ELF-1 (cell line): Measurements from ENCODE around the gene ELOF1.
A peak's percentile ranks its signal among the peaks of the same experiment; 100 is the strongest.

ENCODE experiments used
- DNase-seq: peaks from one replicate; pipeline ENCODE4 v3.0.0-alpha.2; 2016; ENCODE audit warnings: low read depth, low spot score

The ELOF1 gene

GRCh38 chr19:11535792-11536595, 23.0 kb downstream of the ELOF1 start:
- DNase-seq: peak; percentile 98

- no peak for DNase-seq
Observed at GRCh38 chr19:11534948-11535347, 24.1 kb downstream of the ELOF1 start.

GRCh38 chr19:11534538-11534937, 24.5 kb downstream of the ELOF1 start:
- DNase-seq: no peak

- DNase-seq: peak; percentile 90
Observed at GRCh38 chr19:11530432-11530831, 28.6 kb downstream of the ELOF1 start.

GRCh38 chr19:11528551-11529341, 30.3 kb downstream of the ELOF1 start, which contains the start of gene ECSIT:
TSS of gene ECSIT (minus strand) at chr19:11529134. CDS start at chr19:11519170, 9,964 bp downstream.
- DNase-seq: peak; percentile 100

- no peak for DNase-seq
Observed at GRCh38 chr19:11519138-11519537, 39.9 kb downstream of the ELOF1 start.

GRCh38 chr19:11513946-11514345, 45.1 kb downstream of the ELOF1 start:
- no peak for DNase-seq

GRCh38 chr19:11510444-11510843, 48.6 kb downstream of the ELOF1 start:
- DNase-seq: no peak

- DNase-seq: peak; percentile 5
Observed at GRCh38 chr19:11507370-11508078, 51.5 kb downstream of the ELOF1 start.

- DNase-seq: peak; percentile 10
Observed at GRCh38 chr19:11506967-11507366, 52.1 kb downstream of the ELOF1 start.

GRCh38 chr19:11506101-11506555, 52.9 kb downstream of the ELOF1 start:
- no peak for DNase-seq

- DNase-seq: peak; percentile 96
Observed at GRCh38 chr19:11505504-11506100, 53.4 kb downstream of the ELOF1 start, which contains the start of gene ZNF653. TSS of gene ZNF653 (minus strand) at chr19:11505839. CDS start at chr19:11505786, 53 bp downstream.

GRCh38 chr19:11505032-11505503, 54.0 kb downstream of the ELOF1 start:
- peak; percentile 98 for DNase-seq

GRCh38 chr19:11504502-11505031, 54.5 kb downstream of the ELOF1 start:
- DNase-seq: peak; percentile 6
